ENCODE measurements around the gene SLC47A1. TPM values are rescaled to one million over a fixed set of nuclear protein-coding genes. Genes with fewer than 3 reads are reported as not detected.
"Not testable (repeated sequence)": the region's sequence is repeated elsewhere in the genome, so short reads cannot be mapped to it uniquely, and the experiment has no call there.

Gene SLC47A1
- total RNA-seq, 2 donors from 2014 or later = 0.52 to 1.2 TPM

DNA sequence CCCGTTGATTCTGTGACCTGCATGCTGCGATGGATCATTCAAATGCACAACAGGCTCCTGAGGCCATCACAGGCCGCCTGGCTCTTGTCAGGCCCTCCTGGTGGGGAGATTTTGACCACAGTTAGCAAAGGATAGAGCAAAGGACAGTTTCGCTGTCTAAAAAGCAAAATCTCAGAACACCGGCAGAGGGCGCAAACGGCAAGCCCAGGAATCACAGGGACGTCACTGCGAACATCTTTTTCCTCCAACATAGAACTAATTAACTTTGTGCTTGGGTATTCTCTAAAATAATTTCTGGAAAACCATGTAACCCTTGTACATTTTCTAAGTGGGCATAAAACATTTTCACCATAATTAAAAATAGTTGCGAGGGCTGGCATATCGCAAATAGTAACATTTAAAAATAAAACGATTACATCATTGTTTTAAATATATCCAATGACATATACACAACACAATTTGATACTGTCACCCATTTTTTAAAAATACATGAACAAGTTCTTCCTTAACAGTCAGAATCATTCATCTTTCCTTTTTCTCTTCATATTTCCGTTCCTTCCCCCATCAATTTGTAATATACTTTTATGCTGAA, 19.7 kb upstream of the SLC47A1 start:
- ATAC-seq = peak; percentile 87
- intact Hi-C loops (cut with DNase I, micrococcal nuclease) = loop anchor here (5.0 to 10.0 kb wide), 3 partner anchors 133 to 253 kb away; partner anchors contain the start of gene ALDH3A2 (in 1 of the 2)
- DNase-seq = peak in 1 of 2 donors; percentile 76

DNA sequence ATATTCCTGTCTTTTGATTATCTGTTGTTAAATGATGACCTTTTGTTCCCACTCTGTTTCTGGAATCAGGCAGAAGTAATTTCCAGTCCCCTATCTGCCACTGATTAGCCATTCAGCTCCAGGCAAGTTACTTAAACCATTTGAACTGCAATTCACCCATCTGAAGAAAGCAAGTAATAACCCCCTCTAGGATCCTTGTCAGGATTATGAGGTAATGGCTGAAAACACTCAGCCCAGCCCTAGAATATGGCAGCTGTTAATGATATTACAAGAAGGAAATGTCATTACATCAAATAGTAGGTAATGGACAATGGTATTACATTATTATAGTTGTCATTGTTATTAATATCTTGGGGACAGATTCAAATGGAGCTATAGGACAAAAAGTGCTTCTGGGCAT, 16.0 kb upstream of the SLC47A1 start:
- ATAC-seq (no peak), DNase-seq (no peak)
- intact Hi-C loops (cut with DNase I, micrococcal nuclease) = loop anchor here in 1 of 2 donors (10.0 kb wide), 1 partner anchor 247 kb away; no protein-coding TSS in a partner anchor

DNA sequence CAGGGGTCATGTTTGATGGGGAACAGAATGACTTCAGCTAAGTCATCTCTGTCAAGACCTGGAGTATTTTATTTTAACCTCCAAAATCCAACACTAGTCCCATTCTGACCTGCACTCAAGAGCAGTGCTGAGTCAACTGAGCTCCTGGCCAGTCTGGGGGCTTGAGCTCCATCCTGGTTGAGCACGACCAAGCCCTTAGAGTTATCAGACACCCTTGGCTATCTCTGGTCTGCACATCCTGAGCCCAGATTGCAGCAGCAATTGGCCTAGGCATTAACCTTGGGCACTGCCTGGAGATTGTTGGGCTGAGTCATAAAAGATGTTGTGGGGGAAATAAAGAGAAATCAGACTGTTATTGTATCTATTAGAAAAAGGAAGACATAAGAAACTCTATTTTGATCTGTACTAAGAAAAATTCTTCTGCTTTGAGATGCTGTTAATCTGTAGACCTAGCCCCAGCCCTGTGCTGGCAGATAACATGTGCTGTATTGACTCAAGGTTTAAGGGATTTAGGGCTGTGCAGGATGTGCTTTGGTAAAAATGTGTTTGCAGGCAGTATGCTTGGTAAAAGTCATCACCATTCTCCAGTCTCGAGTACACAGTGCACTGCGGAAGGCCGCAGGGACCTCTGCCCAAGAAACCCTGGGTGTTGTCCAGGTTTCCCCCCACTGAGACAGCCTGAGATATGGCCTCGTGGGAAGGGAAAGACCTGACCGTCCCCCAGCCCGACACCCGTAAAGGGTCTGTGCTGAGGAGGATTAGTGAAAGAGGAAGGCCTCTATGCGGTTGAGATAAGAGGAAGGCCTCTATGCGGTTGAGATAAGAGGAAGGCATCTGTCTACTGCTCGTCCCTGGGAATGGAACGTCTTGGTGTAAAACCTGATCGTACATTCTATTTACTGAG, 14.0 kb upstream of the SLC47A1 start:
- not testable (repeated sequence) for ATAC-seq, DNase-seq
- intact Hi-C loops (cut with DNase I, micrococcal nuclease) = loop anchor here in 1 of 2 donors (10.0 kb wide), 1 partner anchor 245 kb away; no protein-coding TSS in a partner anchor

DNA sequence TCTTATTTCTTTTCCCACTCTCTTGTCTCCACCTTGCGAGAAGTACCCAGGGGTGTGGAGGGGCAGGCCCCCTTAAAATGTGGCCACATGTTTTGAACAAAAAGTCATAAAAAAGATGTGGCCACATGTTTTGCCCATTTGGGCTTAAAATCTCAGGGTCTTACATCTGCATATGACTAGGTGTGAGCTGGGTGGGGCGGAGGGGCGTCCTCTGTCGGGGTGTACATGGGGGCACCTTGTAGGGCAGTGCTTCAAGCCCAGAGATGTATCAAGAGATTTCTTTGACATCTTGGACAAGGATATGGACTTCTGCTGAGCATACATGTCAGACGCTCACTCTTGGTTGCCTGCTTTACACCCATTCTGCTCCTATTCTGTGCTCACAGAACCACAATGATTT, 13.0 kb upstream of the SLC47A1 start:
- ATAC-seq = no peak
- intact Hi-C loops (cut with DNase I, micrococcal nuclease) = no loop called here
- no peak for DNase-seq

DNA sequence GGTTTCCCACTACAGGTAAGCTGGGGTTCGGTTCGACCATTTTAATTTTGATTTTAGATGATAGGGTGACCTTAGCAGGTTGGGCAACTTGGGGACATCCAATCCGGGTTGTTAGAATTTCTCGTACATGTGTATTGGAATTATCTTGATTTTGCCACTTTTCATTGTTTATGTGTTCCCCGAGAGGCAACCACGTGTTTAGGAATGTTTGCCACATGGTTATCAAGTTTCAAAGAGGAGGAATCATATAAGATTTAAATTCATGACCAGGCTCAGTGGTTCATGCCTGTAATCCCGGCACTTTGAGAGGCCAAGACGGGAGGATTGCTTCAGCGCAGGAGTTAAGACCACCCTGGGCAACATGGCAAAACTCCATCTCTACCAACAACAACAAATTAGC, 10.0 kb upstream of the SLC47A1 start:
- no peak for ATAC-seq
- intact Hi-C loops (cut with DNase I, micrococcal nuclease) = no loop called here
- no peak for DNase-seq

DNA sequence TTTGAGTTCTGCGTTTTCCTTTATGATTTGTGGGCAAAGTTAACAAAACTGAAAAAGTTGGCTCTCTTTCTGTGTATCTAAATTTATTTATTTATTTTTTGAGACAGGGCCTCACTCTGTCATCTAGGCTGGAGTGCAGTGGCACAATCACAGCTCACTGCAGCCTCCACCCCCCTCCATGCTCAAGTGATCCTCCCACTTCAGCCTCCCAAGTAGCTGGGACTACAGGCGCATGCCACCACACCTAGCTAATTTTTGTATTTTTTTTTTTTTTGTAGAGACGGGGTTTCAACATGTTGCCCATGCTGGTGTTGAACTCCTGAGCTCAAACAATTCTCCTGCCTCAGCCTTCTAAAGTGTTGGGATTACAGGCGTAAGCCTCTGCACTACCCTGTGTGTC, 6.7 kb upstream of the SLC47A1 start:
- ATAC-seq; DNase-seq; intact Hi-C loops (cut with DNase I, micrococcal nuclease): not testable (repeated sequence)

DNA sequence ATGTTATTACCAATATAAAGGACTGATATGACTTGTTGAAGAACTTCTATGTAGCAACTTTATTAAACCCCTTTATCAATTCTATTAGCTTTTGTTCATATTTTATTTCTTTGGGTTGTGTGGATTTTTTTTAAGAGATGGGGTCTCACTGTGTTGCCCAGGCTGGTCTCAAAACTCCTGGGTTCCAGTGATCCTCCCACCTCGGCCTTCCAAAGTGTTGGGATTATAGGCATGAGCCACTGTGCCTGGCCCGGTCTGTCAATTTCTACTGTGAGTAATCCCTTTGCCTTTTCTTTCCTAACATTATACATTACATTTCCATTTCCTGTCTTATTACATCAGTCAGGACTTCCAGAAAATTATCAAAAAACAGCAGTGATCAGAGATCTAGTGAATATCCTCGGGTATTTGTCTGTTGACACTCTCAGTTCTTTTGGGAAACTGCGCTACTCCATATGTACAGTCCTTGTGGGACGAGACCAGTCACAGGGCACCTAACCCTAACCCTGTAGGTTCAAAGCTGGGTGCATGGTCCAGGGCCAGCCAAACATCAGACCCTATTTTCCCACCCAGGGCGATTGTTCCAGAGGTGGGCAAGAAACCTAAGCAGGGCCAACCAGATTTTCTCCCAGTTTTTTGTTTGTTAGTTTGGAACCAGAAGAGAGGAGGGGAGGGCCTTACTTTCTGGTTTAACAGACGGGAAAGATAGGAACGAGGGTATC, 1.7 kb upstream of the SLC47A1 start:
- intact Hi-C loops (cut with DNase I, micrococcal nuclease) = no loop called here
- DNase-seq (no peak), ATAC-seq (no peak)

DNA sequence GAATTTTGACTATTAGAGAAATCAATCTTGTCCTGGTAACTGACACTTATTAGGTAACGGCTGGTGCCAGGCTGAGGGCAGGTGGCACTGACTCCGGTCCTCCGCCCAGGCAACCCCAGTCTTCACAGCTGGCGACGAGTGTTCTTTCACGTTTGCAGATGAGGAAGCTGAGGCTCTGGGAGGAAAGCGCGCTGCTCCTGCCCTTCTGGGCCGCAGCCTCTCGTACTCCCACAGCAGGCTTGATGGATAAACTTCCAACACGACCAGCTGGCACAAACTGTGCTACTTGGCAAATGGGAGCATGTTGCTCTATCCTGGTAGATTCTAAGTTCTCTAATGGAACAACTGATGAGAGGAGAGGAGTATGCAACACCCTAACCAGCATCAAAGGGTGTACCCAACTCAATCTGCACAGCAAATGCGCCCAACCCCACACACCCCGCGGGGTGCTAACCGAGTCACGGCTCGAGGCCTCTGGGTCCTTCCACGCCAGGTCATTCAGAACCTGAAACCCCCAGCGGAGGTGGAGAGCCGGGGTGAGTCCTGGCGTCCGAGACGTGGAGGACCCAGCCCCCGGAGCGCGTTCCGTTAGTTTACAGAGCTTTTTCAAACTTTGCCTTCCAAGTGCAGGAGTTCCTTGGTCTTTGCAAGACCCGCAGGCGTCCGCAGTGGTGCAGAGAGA, 477 bp upstream of the SLC47A1 start:
- intact Hi-C loops (cut with DNase I, micrococcal nuclease) = no loop called here
- no peak for ATAC-seq
- DNase-seq = no peak

DNA sequence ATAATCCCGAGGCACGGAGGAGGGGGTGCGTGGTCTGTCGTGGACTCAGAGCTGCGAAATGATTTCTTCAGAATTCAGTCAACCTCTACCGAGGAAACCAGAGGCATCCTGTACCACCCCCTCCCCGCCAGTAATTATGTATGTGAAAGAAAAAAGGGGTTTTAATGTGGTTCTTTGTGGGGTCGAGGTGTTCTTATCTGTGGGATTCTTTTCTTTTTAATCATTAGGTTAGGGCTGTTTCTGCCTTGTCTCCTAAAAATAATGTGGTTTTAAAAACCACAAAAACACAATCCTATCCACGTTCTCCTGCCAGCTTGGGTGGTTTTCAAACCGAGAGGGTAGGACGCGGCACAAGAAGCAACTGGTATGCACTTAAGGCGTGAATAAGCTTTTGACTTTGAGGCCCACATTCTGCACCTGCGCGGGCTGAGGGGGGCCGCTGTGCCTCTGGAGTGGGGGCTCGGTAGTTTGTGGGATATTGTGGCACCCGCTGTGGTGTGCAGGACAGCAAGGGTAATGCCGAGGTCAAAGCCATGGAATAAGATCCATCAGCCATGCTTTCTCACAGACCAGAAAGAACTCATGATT, 1.0 kb downstream of the SLC47A1 start:
- intact Hi-C loops (cut with DNase I, micrococcal nuclease) = no loop called here

DNA sequence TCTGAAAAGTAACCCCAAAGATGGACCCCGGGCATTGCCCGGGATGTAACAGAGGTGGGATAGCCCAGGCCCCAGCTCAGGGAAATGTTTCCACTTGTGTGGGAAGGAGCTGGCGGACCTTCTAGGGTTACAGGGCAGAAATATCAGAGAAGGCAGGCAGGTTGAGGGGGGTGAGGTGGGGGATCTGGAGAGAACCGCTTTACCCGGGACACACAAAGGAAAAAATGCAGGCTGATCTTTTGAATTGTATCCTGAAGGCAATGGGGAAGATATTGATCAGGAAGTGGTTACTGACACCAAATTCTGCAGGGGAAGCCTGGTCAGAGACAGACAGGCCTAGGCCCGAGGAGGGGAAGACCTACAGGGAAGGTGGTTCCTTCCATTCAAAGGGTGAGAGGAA, 3.5 kb downstream of the SLC47A1 start:
- ATAC-seq (no peak), DNase-seq (no peak)
- intact Hi-C loops (cut with DNase I, micrococcal nuclease) = no loop called here

More for the DNA sequence above, 1.0 kb downstream of the SLC47A1 start:
- DNase-seq (no peak), ATAC-seq (no peak)

DNA sequence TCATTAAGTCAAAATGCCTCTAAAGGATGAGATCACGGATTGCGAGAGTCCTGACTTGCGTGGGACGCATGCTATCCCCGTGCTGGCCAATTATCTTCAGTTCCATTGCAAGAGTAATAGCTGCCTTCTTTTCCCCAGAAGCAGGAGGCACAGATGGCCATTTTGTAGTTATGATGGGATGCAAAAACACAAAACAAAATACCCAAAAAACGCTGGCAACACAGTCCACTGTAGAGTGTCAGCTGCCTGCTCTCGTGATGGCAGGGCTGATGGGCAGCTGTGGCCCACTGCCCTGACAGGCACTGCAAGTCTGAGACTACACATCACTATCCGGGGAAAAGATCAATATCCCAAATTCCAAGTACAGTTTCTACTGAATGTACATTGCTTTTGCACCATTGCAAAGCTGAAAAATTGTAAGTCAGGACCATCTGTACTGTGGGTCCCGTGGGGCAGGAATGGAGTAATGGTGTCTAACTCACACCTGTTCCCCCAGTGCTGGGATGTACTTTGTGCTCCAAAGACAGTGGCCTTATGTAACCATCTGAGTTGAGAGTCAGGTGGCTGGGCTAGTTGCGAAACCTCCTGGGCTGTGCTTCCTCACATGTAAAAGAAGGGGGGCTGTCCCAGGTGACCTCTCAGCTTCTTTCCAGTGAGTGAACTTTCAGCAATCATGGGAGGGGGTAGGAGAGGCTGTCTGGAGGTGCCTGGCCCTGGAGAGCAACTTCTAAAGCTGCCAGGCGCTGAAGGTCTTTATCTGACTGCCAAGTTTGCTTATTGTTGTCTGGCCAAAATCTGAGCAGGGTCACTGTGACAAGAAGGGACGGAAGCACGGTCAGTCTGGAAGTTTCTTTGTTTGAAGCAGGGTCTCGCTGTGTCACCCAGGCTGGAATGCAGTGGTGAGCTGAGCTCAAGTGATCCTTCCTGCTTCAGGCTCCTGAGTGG, 4.7 kb downstream of the SLC47A1 start:
- no peak for DNase-seq
- peak; percentile 28 for ATAC-seq
- intact Hi-C loops (cut with DNase I, micrococcal nuclease) = no loop called here

DNA sequence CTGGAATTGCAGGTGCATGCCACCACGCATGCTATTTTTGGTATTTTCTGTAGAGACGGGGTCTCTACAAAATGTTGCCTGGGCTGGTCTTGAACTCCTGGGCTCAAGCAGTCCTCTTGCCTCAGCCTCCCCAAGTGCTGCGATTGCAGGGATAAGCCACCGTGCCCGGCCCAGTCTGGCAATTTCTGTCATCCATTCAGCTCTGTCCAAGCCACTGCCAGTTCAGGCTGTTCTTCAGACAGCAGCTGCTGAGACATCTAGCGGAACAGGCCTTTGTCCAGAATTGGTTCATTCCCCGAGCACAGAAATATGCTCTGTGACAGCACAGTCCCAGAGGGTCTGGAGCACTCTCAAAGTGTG, 5.4 kb downstream of the SLC47A1 start:
- ATAC-seq = no peak
- DNase-seq = no peak
- intact Hi-C loops (cut with DNase I, micrococcal nuclease) = no loop called here

DNA sequence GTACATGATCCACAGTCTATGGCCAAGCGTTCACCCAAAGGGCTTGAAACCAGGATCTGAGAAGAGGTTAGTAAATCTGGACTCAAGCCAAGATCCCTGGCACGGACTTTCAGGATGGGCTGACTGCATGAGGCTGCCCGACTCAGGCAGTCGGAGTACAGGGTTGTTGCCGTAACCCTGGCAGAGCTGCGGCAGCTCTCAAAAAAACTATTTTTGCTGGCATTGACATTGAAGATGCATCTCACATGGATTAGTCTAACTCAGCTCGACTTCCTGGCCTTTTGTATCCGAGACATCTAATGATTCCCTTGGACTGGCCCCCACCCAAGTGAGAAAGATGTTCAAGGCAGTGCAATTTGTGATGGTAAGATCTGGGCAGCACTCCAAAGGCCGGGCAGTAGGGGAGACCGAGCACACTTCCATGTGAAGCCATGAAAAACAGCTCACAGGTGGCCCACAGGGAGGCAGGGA, 6.2 kb downstream of the SLC47A1 start:
- no peak for ATAC-seq
- no peak for DNase-seq
- intact Hi-C loops (cut with DNase I, micrococcal nuclease) = no loop called here

DNA sequence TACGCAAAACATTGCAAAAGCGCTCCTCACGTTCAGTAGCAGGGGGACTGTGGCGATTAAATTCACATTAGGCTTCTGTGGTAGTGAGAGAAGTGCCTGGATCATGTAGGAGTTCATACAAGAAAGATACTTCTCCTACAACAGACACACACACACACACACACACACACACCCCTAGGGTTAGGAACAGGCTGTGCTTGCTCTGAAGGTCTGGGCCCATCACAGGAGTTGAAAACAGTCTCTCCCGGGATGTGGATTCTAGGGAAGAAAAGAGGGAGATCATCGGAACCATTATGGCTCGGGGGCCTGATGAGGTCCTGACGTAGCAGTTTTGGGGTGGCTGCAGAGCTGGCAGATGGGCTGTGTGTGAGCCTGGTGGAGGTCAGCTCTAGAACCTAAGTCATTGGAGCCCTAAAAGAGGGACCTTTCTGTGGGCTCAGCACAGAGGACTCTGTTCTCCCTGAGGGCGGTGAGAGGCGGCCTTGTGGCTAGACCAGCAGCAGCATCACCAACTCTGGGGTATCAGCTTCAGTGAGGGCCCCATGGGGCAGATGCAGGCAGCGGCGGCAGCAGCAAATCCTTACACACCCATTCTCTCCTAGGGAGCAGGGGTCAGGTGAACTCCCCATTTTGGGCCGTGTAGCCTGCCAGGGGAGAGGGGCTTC, 7.2 kb downstream of the SLC47A1 start:
- ATAC-seq = no peak

DNA sequence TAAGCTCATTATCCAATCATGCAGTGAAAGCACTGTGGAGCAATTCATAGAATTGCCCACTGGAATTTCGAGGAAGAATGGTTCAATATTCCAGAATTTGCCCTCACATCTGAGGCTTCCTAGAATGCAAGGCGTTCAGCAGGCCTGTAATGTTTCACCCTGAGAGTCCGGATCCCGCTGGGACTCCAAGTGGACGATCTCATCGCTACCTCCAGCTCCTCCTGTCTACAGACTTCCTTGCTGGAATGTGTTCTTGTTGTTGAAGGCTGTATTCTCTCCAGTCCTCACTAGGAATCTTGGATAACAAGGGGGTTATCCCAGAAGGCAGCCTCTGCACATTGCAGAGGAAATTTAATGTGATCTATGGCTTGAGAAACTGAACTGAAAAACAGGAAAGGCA, 7.8 kb downstream of the SLC47A1 start:
- DNase-seq (no peak), ATAC-seq (no peak)
- intact Hi-C loops (cut with DNase I, micrococcal nuclease) = no loop called here

More for the DNA sequence above, 7.2 kb downstream of the SLC47A1 start:
- no peak for DNase-seq
- intact Hi-C loops (cut with DNase I, micrococcal nuclease) = no loop called here

DNA sequence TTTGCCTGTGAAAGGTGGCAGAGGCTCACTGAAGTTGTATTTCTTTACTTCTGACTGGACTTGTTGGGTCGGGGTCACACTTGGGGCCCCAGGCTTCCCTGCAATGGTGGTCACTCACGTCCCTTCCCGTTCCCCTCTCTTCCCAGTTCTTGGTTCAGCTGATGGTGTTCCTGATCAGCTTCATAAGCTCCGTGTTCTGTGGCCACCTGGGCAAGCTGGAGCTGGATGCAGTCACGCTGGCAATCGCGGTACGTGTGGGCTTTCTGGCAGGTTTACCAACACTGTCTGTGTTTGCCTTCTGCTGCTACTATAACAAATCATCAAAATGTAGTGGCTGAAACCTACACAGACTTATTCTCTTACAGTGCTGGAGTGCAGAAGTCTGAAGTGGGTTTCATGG, 8.6 kb downstream of the SLC47A1 start:
- intact Hi-C loops (cut with DNase I, micrococcal nuclease) = no loop called here
- DNase-seq = no peak
- ATAC-seq = no peak

DNA sequence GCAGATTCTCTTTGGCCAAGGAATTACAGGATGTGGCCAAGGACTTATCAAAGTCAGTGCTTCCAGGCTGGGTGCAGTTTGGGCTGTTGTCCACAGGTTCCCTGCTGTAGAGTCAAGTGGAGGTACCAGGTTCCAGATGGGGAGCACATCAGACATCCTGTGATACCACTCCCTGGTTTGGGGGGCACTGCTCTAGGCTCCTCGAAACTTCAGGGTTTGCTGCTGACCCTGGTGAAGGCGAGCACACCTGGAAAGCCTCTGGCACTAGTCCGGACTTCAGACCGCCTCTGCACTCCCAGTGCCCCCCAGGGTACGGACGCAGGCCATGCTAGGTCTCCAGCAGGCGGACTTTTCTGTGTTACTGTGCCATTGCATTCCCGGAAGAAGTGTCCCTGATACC, 10.7 kb downstream of the SLC47A1 start:
- DNase-seq (no peak), ATAC-seq (no peak)
- intact Hi-C loops (cut with DNase I, micrococcal nuclease) = no loop called here

All from left colon (tissue), 2 donors.